Fibroblast of pulmonary artery (primary cell): ENCODE results near the gene GRM7.

Source experiments
- DNase-seq: peaks from one replicate; pipeline ENCODE4 v3.0.0-alpha.2; 2010; ENCODE audit warnings: low read depth
- H3K4me3 ChIP-seq: replicated peaks from 2 replicates; pipeline ENCODE4 v1.5.1; 2011; ENCODE audit warnings: low read depth, mild to moderate bottlenecking, control low read depth, low read length, moderate library complexity
- TF ChIP-seq, protein P1 (sequence below): IDR thresholded peaks from 2 replicates; pipeline ENCODE4 v1.5.1; 2011; ENCODE audit warnings: mild to moderate bottlenecking, control low read depth, low read length, inconsistent platforms; ENCODE audit errors: missing control alignments

GRM7 gene

GRCh38 chr3:7195934-7196333, 335.0 kb downstream of the GRM7 start:
- no peak for DNase-seq
- no peak overlapping the region for H3K4me3 ChIP-seq
- TF ChIP-seq, protein P1, sequence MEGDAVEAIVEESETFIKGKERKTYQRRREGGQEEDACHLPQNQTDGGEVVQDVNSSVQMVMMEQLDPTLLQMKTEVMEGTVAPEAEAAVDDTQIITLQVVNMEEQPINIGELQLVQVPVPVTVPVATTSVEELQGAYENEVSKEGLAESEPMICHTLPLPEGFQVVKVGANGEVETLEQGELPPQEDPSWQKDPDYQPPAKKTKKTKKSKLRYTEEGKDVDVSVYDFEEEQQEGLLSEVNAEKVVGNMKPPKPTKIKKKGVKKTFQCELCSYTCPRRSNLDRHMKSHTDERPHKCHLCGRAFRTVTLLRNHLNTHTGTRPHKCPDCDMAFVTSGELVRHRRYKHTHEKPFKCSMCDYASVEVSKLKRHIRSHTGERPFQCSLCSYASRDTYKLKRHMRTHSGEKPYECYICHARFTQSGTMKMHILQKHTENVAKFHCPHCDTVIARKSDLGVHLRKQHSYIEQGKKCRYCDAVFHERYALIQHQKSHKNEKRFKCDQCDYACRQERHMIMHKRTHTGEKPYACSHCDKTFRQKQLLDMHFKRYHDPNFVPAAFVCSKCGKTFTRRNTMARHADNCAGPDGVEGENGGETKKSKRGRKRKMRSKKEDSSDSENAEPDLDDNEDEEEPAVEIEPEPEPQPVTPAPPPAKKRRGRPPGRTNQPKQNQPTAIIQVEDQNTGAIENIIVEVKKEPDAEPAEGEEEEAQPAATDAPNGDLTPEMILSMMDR, result no peak

DNA sequence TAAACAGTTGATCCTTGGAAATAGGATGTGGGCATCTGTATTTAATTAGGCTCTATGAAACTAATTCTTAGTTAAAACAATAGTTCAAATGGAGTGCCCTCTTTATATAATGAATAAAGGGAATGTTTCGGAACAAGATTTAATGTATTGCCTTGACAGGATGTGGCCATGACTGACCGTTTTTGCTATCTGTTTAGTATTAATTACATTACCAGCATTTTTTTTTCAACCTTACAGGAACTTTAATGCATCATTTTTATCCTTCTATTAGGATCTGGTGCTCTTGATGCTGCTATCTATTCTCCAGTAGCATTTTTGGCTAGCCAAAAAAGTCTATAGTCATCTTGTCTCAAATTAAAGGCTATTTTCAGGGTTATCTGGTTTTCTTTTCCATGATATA, 340.9 kb downstream of the GRM7 start:
- DNase-seq, result no peak
- TF ChIP-seq, protein P1, result no peak

DNA sequence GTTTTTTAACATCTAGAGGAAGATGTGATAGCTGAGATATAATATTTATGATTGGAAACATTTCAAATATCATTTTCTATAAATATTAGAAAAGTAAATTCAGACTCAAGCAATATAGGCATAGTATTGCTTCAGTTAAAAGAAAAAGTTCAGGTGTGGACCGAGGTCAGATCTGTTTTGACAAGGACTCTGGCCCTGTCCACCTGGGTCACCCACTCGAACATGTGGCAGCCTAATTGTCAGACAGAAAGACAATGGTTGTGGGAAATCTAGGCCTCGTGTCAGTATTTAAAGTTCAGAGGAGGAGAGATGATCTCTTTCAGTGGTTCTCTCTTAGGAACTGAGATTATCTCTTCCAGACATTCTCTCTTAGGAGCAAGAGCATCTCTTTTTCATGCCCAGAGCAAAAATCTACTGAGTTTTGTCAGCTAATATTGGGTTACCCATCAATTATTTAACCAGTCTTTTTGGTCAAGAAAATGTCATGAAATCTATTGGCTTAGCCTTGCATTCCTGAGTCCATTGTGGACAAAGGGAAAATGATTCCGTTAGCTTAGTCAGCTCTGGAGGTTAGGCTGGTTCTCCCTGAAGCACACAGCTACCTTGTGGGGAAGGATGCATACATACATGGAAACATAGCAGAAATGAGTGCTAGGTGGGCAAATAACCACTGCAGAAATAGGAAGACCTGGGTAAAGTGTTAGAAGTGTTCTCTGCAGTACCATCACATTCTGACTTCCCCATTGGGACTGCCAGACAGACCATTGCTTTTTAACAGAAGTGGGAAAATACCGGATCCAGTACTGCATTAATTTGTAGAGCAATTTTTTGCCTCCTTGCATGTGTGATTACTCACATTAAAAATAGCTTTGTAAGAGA, 343.3 kb downstream of the GRM7 start:
- no peak overlapping the region for H3K4me3 ChIP-seq
- DNase-seq, result no peak
- TF ChIP-seq, protein P1, result no peak

More for the DNA sequence above, 340.9 kb downstream of the GRM7 start:
- H3K4me3 ChIP-seq, result no peak overlapping the region

- TF ChIP-seq, protein P1, result no peak
- H3K4me3 ChIP-seq, result no peak overlapping the region
- DNase-seq, result no peak
These were observed 343.9 kb downstream of the GRM7 start for GRCh38 chr3:7204848-7205156.

GRCh38 chr3:7205535-7205934, 344.6 kb downstream of the GRM7 start:
- TF ChIP-seq, protein P1, result no peak
- no peak overlapping the region for H3K4me3 ChIP-seq
- DNase-seq, result no peak

- no peak overlapping the region for H3K4me3 ChIP-seq
- TF ChIP-seq, protein P1, result no peak
- no peak for DNase-seq
These were observed 345.0 kb downstream of the GRM7 start for GRCh38 chr3:7205962-7206361.

GRCh38 chr3:7207125-7207524, 346.2 kb downstream of the GRM7 start:
- TF ChIP-seq, protein P1, result no peak
- no peak for DNase-seq
- H3K4me3 ChIP-seq, result no peak overlapping the region
